HEK293 (cell line): Measurements from ENCODE around the gene NECTIN2.
A peak's percentile ranks its signal among the peaks of the same experiment; 100 is the strongest.

Experiments used
- BCL11B ChIP-seq: fragments of 450-650 bp; formaldehyde crosslinking; IDR thresholded peaks from 2 replicates; pipeline ENCODE4 v1.5.1; 2016; ENCODE audit warnings: low read depth, missing biosample characterization, missing genetic modification characterization
- BCL6B ChIP-seq: fragments of 450-650 bp; formaldehyde crosslinking; IDR thresholded peaks from 2 replicates; pipeline ENCODE4 v1.5.1; 2017; ENCODE audit warnings: missing biosample characterization, missing genetic modification characterization
- HOXC10 ChIP-seq: sonication (generic); formaldehyde crosslinking; IDR thresholded peaks from 2 replicates; pipeline ENCODE4 v1.8.1; 2023; ENCODE audit warnings: mild to moderate bottlenecking, missing genetic modification reagents
- KLF16 ChIP-seq: fragments of 450-650 bp; formaldehyde crosslinking; IDR thresholded peaks from 2 replicates; pipeline ENCODE4 v1.5.1; 2017; ENCODE audit warnings: missing biosample characterization, missing genetic modification characterization
- KLF9 ChIP-seq: fragments of 450-650 bp; formaldehyde crosslinking; IDR thresholded peaks from 2 replicates; pipeline ENCODE4 v1.5.1; 2016; ENCODE audit warnings: missing biosample characterization, missing genetic modification characterization, low read depth
- MYNN ChIP-seq: fragments of 450-650 bp; formaldehyde crosslinking; IDR thresholded peaks from 2 replicates; pipeline ENCODE4 v1.5.1; 2016; ENCODE audit warnings: missing biosample characterization, missing genetic modification characterization, borderline replicate concordance
- PATZ1 ChIP-seq: fragments of 450-650 bp; formaldehyde crosslinking; IDR thresholded peaks from 2 replicates; pipeline ENCODE4 v1.5.1; 2016; ENCODE audit warnings: missing biosample characterization, missing genetic modification characterization
- PRDM4 ChIP-seq: fragments of 450-650 bp; formaldehyde crosslinking; IDR thresholded peaks from 2 replicates; pipeline ENCODE4 v1.5.1; 2017; ENCODE audit warnings: missing biosample characterization, missing genetic modification characterization
- REPIN1 ChIP-seq: fragments of 450-650 bp; formaldehyde crosslinking; IDR thresholded peaks from 2 replicates; pipeline ENCODE4 v1.5.1; 2017; ENCODE audit warnings: missing biosample characterization, missing genetic modification characterization, low read depth
- ZNF132 ChIP-seq: fragments of 450-650 bp; formaldehyde crosslinking; IDR thresholded peaks from 2 replicates; pipeline ENCODE4 v1.5.1; 2017; ENCODE audit warnings: missing biosample characterization, missing genetic modification characterization, borderline replicate concordance
- ZNF155 ChIP-seq: fragments of 450-650 bp; formaldehyde crosslinking; IDR thresholded peaks from 2 replicates; pipeline ENCODE4 v1.5.1; 2016; ENCODE audit warnings: missing biosample characterization, missing genetic modification characterization
- ZNF169 ChIP-seq: fragments of 450-650 bp; formaldehyde crosslinking; IDR thresholded peaks from 2 replicates; pipeline ENCODE4 v1.5.1; 2016; ENCODE audit warnings: missing biosample characterization, missing genetic modification characterization
- ZNF175 ChIP-seq: fragments of 450-650 bp; formaldehyde crosslinking; IDR thresholded peaks from 2 replicates; pipeline ENCODE4 v1.5.1; 2016; ENCODE audit warnings: missing biosample characterization, missing genetic modification characterization
- ZNF18 ChIP-seq: fragments of 450-650 bp; formaldehyde crosslinking; IDR thresholded peaks from 2 replicates; pipeline ENCODE4 v1.5.1; 2016; ENCODE audit warnings: missing biosample characterization, missing genetic modification characterization
- ZNF280D ChIP-seq: fragments of 450-650 bp; formaldehyde crosslinking; IDR thresholded peaks from 2 replicates; pipeline ENCODE4 v1.5.1; 2016; ENCODE audit warnings: missing biosample characterization, missing genetic modification characterization
- ZNF335 ChIP-seq: fragments of 450-650 bp; formaldehyde crosslinking; conservative IDR thresholded peaks from 2 replicates; pipeline ENCODE4 v1.5.1; 2016; ENCODE audit warnings: missing biosample characterization, missing genetic modification characterization
- ZNF426 ChIP-seq: fragments of 450-650 bp; formaldehyde crosslinking; IDR thresholded peaks from 2 replicates; pipeline ENCODE4 v1.5.1; 2017; ENCODE audit warnings: missing biosample characterization, missing genetic modification characterization, mild to moderate bottlenecking, inconsistent platforms, moderate library complexity
- ZNF488 ChIP-seq: fragments of 450-650 bp; formaldehyde crosslinking; IDR thresholded peaks from 2 replicates; pipeline ENCODE4 v1.5.1; 2016; ENCODE audit warnings: missing biosample characterization, missing genetic modification characterization
- ZNF521 ChIP-seq: fragments of 450-650 bp; formaldehyde crosslinking; IDR thresholded peaks from 2 replicates; pipeline ENCODE4 v1.5.1; 2017; ENCODE audit warnings: missing biosample characterization, mild to moderate bottlenecking, missing genetic modification characterization
- ZNF561 ChIP-seq: fragments of 450-650 bp; IDR thresholded peaks from 2 replicates; pipeline ENCODE4 v1.5.1; 2018; ENCODE audit warnings: missing biosample characterization, missing genetic modification characterization, borderline replicate concordance
- ZNF596 ChIP-seq: fragments of 450-650 bp; IDR thresholded peaks from 2 replicates; pipeline ENCODE4 v1.5.0; 2018; ENCODE audit warnings: missing biosample characterization, mild to moderate bottlenecking, missing genetic modification characterization, moderate library complexity
- ZNF629 ChIP-seq: fragments of 450-650 bp; formaldehyde crosslinking; IDR thresholded peaks from 2 replicates; pipeline ENCODE4 v1.5.1; 2017; ENCODE audit warnings: missing biosample characterization, missing genetic modification characterization
- ZNF658 ChIP-seq: fragments of 450-650 bp; formaldehyde crosslinking; IDR thresholded peaks from 2 replicates; pipeline ENCODE4; 2016; ENCODE audit warnings: missing biosample characterization, missing genetic modification characterization
- ZNF76 ChIP-seq: fragments of 450-650 bp; formaldehyde crosslinking; IDR thresholded peaks from 2 replicates; pipeline ENCODE4; 2016; ENCODE audit warnings: low read depth, missing biosample characterization, missing genetic modification characterization, borderline replicate concordance
- ZNF768 ChIP-seq: fragments of 450-650 bp; formaldehyde crosslinking; IDR thresholded peaks from 2 replicates; pipeline ENCODE4 v1.5.1; 2018; ENCODE audit warnings: missing biosample characterization, mild to moderate bottlenecking, missing genetic modification characterization
- ZSCAN18 ChIP-seq: fragments of 450-650 bp; formaldehyde crosslinking; IDR thresholded peaks from 2 replicates; pipeline ENCODE4 v1.5.1; 2016; ENCODE audit warnings: missing biosample characterization, missing genetic modification characterization

Gene NECTIN2

GRCh38 chr19:44845612-44846454, at the start of gene NECTIN2 (continued):
- no peak for TF ChIP-seq ZNF169 (tag by site-specific recombination)
- 0 out of 2 replicates have a peak, but pooled peaks have one; percentile 0 for TF ChIP-seq ZNF280D (tag by site-specific recombination)
- no peak for TF ChIP-seq ZNF18 (tag by site-specific recombination)
- TF ChIP-seq ZNF175 (tag by site-specific recombination) = no peak
- peak; percentile 82 for TF ChIP-seq ZNF335
- no peak for TF ChIP-seq ZNF521 (tag by site-specific recombination)
- TF ChIP-seq BCL11B (tag by site-specific recombination) = peak; percentile 49; the same call in 1 of the 2 replicates
- no peak for TF ChIP-seq ZNF658 (tag by site-specific recombination)
- peak; percentile 82; the same call in 1 of the 2 replicates for TF ChIP-seq ZNF596 (tag by site-specific recombination)
- peak; percentile 38; the same call in 1 of the 2 replicates for TF ChIP-seq ZNF561
- TF ChIP-seq PATZ1 (tag by site-specific recombination) = peak; percentile 74
- no peak for TF ChIP-seq ZNF132
- peak; percentile 99 for TF ChIP-seq KLF9 (tag by site-specific recombination)
- TF ChIP-seq ZNF629 = peak; percentile 72
- peak; percentile 88 for TF ChIP-seq PRDM4 (tag by site-specific recombination)
- no peak for TF ChIP-seq MYNN (tag by site-specific recombination)
- TF ChIP-seq ZNF488 = no peak
- no peak for TF ChIP-seq ZNF155
- TF ChIP-seq REPIN1 (tag by site-specific recombination) = no peak
- TF ChIP-seq ZNF768 (tag by site-specific recombination) = no peak
- no peak for TF ChIP-seq BCL6B
- no peak for TF ChIP-seq HOXC10
- peak; percentile 76; the same call in 1 of the 2 replicates for TF ChIP-seq ZSCAN18
- TF ChIP-seq ZNF76 (tag by site-specific recombination) = no peak
- no peak for TF ChIP-seq ZNF426 (tag by site-specific recombination)
- TF ChIP-seq KLF16 (tag by site-specific recombination) = peak; percentile 89
